HFFc6 (cell line): ENCODE measurements around the gene UGT1A1. TPM values are rescaled to one million over a fixed set of nuclear protein-coding genes. Genes with fewer than 3 reads are reported as not detected.

Experiments used
- DNase-seq: peaks from one replicate; pipeline ENCODE4 v3.0.0-alpha.2; 2018
- H3K27ac Mint-ChIP-seq: 2 replicates; pipeline ENCODE4 v1.8.0; 2020; ENCODE audit warnings: mild to moderate bottlenecking, mixed read lengths
- H3K27me3 Mint-ChIP-seq: 2 replicates; pipeline ENCODE4 v1.8.0; 2021; ENCODE audit warnings: mild to moderate bottlenecking, moderate library complexity, mixed read lengths; ENCODE audit not compliant: insufficient read depth
- H3K36me3 Mint-ChIP-seq: 2 replicates; pipeline ENCODE4 v1.8.0; 2021; ENCODE audit warnings: low read depth, mixed read lengths
- H3K4me1 Mint-ChIP-seq: 2 replicates; pipeline ENCODE4 v1.8.0; 2020; ENCODE audit warnings: low read depth, mixed read lengths
- H3K4me3 Mint-ChIP-seq: 2 replicates; pipeline ENCODE4 v1.8.0; 2020; ENCODE audit warnings: mild to moderate bottlenecking, moderate library complexity, mixed read lengths
- H3K9me3 Mint-ChIP-seq: 2 replicates; pipeline ENCODE4 v1.8.0; 2020; ENCODE audit warnings: mild to moderate bottlenecking, mixed read lengths
- total RNA-seq, 6 experiments: library from RNA; stranded (reverse); fragmentation: NEBNext Ultra II Directional; extraction: Animal tissue kit (Norgen Biotek cat#: 25700); gene quantifications; 2 replicates in 1 of 6; 3 replicates in 5 of 6; pipeline ENCODE4 v1.2.3, GENCODE V29; 2021
- TF ChIP-seq, protein P1 (sequence below): fragments of 200-600 bp; sonication (generic); IDR thresholded peaks from 2 replicates; pipeline ENCODE4 v1.5.0; 2021; ENCODE audit warnings: antibody characterized with exemption, mild to moderate bottlenecking

UGT1A1 gene
- total RNA-seq, 6 experiments from 2014 or later: not detected

GRCh38 chr2:233816771-233817170 lies 56.7 kb downstream of the UGT1A1 start:
- Mint-ChIP-seq H3K36me3 (no peaks in the 10 kb centered on the region), H3K27me3 (peaks cover 20% of the 10 kb centered on the region), H3K4me3 (no peak overlapping the region), H3K27ac (no peak overlapping the region), H3K9me3 (no peaks in the 10 kb centered on the region), H3K4me1 (no peaks in the 10 kb centered on the region)
- TF ChIP-seq, protein P1, sequence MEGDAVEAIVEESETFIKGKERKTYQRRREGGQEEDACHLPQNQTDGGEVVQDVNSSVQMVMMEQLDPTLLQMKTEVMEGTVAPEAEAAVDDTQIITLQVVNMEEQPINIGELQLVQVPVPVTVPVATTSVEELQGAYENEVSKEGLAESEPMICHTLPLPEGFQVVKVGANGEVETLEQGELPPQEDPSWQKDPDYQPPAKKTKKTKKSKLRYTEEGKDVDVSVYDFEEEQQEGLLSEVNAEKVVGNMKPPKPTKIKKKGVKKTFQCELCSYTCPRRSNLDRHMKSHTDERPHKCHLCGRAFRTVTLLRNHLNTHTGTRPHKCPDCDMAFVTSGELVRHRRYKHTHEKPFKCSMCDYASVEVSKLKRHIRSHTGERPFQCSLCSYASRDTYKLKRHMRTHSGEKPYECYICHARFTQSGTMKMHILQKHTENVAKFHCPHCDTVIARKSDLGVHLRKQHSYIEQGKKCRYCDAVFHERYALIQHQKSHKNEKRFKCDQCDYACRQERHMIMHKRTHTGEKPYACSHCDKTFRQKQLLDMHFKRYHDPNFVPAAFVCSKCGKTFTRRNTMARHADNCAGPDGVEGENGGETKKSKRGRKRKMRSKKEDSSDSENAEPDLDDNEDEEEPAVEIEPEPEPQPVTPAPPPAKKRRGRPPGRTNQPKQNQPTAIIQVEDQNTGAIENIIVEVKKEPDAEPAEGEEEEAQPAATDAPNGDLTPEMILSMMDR: no peak
- DNase-seq: no peak

- no peak for DNase-seq
- no peaks in the 10 kb centered on the region for H3K4me1 Mint-ChIP-seq
- H3K9me3 Mint-ChIP-seq: no peaks in the 10 kb centered on the region
- H3K27me3 Mint-ChIP-seq: peaks cover 20% of the 10 kb centered on the region
- H3K36me3 Mint-ChIP-seq: no peaks in the 10 kb centered on the region
- H3K4me3 Mint-ChIP-seq: no peak overlapping the region
- TF ChIP-seq, protein P1: no peak
- no peak overlapping the region for H3K27ac Mint-ChIP-seq
Observed at GRCh38 chr2:233817361-233817911, 57.4 kb downstream of the UGT1A1 start.

DNA sequence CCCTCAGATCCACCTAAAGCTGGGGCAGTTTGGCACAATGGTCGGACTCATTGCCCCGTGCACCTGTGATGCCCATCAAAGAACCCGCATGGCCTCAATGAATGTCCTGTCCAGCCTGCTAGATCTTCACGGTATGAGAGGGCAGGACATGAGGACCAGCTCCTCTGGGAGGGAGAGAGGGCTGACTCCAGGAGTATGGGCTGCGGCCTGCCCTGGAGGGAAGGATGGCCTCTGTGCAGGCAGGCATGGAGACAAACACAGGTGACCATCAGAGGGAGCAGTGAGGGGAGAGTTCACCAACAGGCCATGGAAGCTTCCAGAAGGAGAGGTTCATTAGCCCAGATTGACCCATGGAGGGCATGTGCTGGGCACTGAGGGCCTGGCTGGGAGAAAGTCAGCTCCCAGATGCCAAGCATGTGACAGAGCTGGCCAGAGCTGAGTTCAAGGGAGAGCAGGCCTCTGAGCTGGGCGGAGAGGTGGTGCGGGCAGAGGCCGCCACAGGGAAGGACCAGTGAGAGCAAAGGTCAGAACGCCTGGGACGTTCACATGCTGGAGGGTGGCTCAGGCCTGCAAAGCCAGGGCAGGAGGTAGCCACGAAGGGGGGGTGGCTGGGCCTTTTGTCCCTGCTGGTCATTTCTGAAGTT lies 58.0 kb downstream of the UGT1A1 start:
- TF ChIP-seq, protein P1: no peak
- H3K27ac Mint-ChIP-seq: no peak overlapping the region
- H3K27me3 Mint-ChIP-seq: peaks cover 22% of the 10 kb centered on the region

GRCh38 chr2:233818639-233819621 lies 58.9 kb downstream of the UGT1A1 start:
- TF ChIP-seq, protein P1: no peak
- no peak for DNase-seq
- Mint-ChIP-seq H3K27me3 (peaks cover 23% of the 10 kb centered on the region), H3K9me3 (no peaks in the 10 kb centered on the region), H3K36me3 (no peaks in the 10 kb centered on the region), H3K27ac (no peak overlapping the region), H3K4me1 (no peaks in the 10 kb centered on the region), H3K4me3 (no peak overlapping the region)

More for the DNA sequence above, 58.0 kb downstream of the UGT1A1 start:
- no peak for DNase-seq
- Mint-ChIP-seq H3K9me3 (no peaks in the 10 kb centered on the region), H3K36me3 (no peaks in the 10 kb centered on the region), H3K4me1 (no peaks in the 10 kb centered on the region), H3K4me3 (no peak overlapping the region)

DNA sequence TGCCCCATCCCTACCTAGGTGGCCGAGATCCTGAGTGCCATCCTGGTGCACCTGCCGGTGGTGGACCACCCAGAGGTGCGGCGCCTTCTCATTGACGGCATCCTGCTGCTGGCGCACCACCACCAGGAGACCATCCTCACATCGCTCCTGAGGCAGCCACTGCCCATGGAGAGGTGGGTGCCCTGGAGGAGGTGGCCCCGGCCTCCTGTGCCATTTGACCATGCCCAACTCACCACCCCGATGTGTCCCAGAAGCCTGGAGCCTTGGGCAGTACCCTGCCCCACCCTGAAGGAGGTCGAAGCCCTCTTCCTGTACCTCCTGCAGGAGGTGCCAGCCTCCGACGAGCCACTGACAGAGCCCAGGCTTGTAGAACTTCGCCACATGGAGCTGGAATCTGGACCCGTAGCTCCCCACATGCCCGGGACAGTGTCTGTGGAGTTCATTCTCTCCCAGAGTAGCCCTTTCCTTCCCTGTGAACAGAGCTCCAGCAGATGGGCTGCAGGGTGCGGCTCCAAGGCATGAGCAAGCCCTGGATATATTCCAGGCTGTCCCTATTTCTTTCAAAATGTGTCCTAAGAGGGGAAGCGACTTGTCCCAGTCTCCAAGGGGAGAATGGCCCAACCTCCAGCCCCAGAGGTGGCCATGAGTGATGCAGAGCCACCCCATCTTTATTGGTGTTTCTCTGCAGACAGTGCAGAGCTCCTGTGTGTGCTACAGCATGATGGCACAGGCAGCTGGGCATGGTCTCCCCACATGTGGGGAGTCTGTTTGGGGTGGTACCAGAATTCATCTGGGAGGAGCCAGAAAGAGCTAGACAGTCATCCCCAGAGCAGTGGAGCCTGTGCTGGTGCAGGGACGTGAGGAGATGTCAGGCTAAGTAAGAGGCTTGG lies 60.1 kb downstream of the UGT1A1 start:
- Mint-ChIP-seq H3K36me3 (no peaks in the 10 kb centered on the region), H3K27me3 (peaks cover 24% of the 10 kb centered on the region), H3K9me3 (no peaks in the 10 kb centered on the region), H3K4me1 (no peaks in the 10 kb centered on the region), H3K4me3 (no peak overlapping the region), H3K27ac (no peak overlapping the region)
- DNase-seq: no peak
- TF ChIP-seq, protein P1: no peak
